LNCAP (cell line): ENCODE results near the gene KCNMA1.
A peak's percentile ranks its signal among the peaks of the same experiment; 100 is the strongest.

ENCODE experiments used
- CTCF ChIP-seq: fragments of 450-650 bp; IDR thresholded peaks from 2 replicates; pipeline ENCODE4 v1.5.1; 2017; ENCODE audit warnings: mild to moderate bottlenecking

Gene KCNMA1

DNA sequence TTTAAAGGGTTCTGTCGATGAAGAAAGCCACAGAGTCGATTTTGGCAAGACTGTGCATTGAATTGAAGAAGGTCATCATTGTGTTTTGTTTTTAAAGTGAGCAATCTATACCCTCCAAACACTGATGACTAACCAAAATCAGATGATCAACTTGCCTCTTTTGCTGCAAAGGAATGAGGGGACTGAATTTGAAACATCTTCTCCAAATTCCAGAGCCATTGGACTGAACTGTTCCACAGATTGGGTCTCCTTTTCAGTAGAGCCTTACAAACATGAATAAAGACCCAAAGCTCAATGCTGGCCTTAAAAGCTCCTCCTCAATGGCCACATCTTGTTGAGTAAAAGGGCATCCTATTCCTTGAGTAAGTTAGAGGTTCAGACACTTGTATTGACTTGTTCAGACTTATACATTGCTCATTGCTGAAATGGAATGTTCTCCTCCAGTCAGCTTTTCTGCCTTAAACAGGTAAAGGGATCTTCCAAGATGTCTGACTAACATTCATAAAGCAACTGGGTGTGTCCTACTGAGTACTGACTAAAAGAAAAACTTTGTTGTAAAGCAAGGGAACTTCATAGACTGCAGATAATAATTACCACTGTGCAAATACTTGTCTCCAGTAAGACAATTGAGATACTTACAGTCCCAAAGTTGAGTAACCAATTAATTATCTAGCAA, 630.6 kb downstream of the KCNMA1 start:
- no peak for TF ChIP-seq CTCF

GRCh38 chr10:77005871-77006270, 631.7 kb downstream of the KCNMA1 start:
- TF ChIP-seq CTCF: no peak

- peak; percentile 91 for TF ChIP-seq CTCF
Measured at GRCh38 chr10:77004917-77005564, 632.6 kb downstream of the KCNMA1 start.

GRCh38 chr10:77002872-77003271, 634.7 kb downstream of the KCNMA1 start:
- TF ChIP-seq CTCF: no peak

DNA sequence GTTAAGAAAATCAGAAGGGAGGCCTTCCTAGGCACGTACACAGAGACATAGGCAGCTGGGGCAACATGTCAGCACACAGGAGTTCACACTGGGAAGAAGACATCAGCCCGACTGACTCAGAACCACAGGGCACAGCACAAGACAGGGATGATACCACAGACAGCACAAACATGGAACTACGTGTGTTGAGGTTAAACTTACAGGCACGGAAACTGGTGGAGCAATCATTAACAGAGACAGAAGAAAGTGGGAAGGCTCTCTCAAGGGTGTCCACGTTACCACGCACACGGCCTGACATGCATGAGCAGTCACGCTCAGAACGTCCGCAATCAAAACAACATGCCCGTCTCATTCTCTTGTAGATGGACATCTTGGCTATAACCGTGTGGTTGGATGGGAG, 636.4 kb downstream of the KCNMA1 start:
- no peak for TF ChIP-seq CTCF

DNA sequence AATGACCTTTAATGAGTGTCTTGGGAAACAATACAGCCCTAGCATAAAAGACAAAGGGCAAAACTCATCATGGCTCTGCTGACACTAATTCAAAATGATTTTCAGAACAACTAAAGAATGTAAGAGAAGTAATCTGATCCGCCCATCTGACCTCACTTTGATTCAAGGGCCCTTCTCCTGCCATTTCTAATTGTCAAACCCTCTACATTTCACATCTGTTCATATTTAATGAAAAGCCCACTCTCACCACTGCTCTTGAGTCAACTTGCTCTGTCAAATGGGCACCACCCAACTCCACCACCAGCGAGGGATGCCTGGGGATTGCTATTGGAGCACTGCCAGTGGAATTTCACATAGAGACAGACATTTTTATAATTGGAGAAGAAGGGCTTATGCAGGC, 639.2 kb downstream of the KCNMA1 start:
- TF ChIP-seq CTCF: no peak

DNA sequence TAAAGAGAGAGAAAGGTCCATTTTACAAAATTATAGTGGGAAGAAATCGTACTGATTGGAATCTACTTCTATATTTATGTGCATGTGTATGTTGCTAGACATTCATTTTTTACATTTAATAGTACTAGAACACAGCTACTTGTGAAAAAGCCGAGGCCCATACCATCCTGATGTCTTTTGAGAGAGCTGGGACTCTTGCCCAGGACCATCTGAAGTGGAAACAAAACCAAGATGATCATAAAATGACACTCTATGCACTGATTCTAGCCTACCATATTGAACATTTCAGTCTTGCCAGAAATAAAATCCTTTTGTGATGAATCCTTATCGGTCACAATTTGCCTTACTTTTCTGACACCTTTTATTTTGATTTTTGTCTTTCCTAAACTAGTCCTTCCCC, 640.0 kb downstream of the KCNMA1 start:
- no peak for TF ChIP-seq CTCF
